RWPE2 (cell line): ENCODE data around the gene CHRM1.

Experiments used
- ATAC-seq: fragments of 200-7000 bp; cut with Tn5 transposase; 3 replicates; pipeline ENCODE4 v1.9.1; 2021; ENCODE audit warnings: low read depth
- DNase-seq: peaks from one replicate; pipeline ENCODE4 v3.0.0-alpha.2; 2020; ENCODE audit warnings: low spot score
- H3K27ac ChIP-seq: fragments of 450-650 bp; 2 replicates; pipeline ENCODE4 v1.5.1; 2017; ENCODE audit warnings: mild to moderate bottlenecking; ENCODE audit not compliant: poor library complexity, severe bottlenecking
- H3K27me3 ChIP-seq: fragments of 250-450 bp; sonication (Bioruptor Pico); 2 replicates; pipeline ENCODE4 v1.5.1; 2021; ENCODE audit warnings: mild to moderate bottlenecking, moderate library complexity; ENCODE audit not compliant: insufficient read depth, poor library complexity, severe bottlenecking
- H3K36me3 ChIP-seq: fragments of 250-450 bp; sonication (Bioruptor Pico); 2 replicates; pipeline ENCODE4 v1.5.1; 2020; ENCODE audit warnings: low read depth, mild to moderate bottlenecking, moderate library complexity
- H3K4me1 ChIP-seq: fragments of 250-450 bp; sonication (Bioruptor Pico); 2 replicates; pipeline ENCODE4 v1.5.1; 2021; ENCODE audit warnings: mild to moderate bottlenecking, moderate library complexity; ENCODE audit not compliant: insufficient read depth, poor library complexity, severe bottlenecking
- H3K4me3 ChIP-seq: fragments of 250-450 bp; sonication (Bioruptor Pico); 2 replicates; pipeline ENCODE4 v1.5.1; 2021; ENCODE audit warnings: mild to moderate bottlenecking, moderate library complexity; ENCODE audit not compliant: severe bottlenecking
- H3K9me3 ChIP-seq: fragments of 250-450 bp; sonication (Bioruptor Pico); 2 replicates; pipeline ENCODE4 v1.5.1; 2021; ENCODE audit warnings: mild to moderate bottlenecking, moderate library complexity; ENCODE audit not compliant: severe bottlenecking
- CTCF ChIP-seq: fragments of 450-650 bp; IDR thresholded peaks from one replicate; pipeline ENCODE4 v1.5.1; 2017; ENCODE audit warnings: mild to moderate bottlenecking, moderate library complexity; ENCODE audit not compliant: poor library complexity, severe bottlenecking

CHRM1 gene

DNA sequence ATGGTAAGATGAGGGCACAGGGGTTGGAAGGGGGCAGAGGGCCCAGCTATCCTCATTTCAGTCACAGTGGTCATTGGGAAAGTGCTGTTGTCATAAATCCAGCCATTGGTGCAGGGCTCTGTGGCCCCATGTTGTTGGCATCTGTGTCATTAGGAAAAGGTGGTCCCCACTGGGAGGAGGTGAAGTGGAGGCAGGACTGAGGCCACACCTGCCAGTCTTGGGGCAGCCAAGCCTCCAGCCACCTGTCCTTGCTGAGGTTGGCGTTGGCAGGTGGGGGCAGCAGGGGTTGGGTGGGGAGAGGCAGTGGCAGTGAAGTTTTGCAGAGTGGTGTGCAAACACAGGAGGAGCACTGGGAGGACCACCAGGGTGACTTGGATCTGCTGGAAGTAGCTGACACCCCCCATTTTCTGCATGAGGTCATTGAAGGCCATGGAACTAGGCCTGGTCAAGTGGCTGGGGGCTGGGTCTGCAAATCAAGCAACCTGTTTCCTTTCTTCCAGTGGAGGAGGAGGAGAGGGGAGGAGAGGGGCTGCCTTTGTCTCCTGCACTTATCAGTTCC lies 38.3 kb upstream of the CHRM1 start:
- Histone ChIP-seq H3K4me3 (no peak overlapping the region), H3K36me3 (no peaks in the 10 kb centered on the region), H3K27ac (no peak overlapping the region), H3K9me3 (no peaks in the 10 kb centered on the region), H3K27me3 (no peaks in the 10 kb centered on the region), H3K4me1 (no peaks in the 10 kb centered on the region)
- no peak for ATAC-seq
- no peak for TF ChIP-seq CTCF
- no peak for DNase-seq

DNA sequence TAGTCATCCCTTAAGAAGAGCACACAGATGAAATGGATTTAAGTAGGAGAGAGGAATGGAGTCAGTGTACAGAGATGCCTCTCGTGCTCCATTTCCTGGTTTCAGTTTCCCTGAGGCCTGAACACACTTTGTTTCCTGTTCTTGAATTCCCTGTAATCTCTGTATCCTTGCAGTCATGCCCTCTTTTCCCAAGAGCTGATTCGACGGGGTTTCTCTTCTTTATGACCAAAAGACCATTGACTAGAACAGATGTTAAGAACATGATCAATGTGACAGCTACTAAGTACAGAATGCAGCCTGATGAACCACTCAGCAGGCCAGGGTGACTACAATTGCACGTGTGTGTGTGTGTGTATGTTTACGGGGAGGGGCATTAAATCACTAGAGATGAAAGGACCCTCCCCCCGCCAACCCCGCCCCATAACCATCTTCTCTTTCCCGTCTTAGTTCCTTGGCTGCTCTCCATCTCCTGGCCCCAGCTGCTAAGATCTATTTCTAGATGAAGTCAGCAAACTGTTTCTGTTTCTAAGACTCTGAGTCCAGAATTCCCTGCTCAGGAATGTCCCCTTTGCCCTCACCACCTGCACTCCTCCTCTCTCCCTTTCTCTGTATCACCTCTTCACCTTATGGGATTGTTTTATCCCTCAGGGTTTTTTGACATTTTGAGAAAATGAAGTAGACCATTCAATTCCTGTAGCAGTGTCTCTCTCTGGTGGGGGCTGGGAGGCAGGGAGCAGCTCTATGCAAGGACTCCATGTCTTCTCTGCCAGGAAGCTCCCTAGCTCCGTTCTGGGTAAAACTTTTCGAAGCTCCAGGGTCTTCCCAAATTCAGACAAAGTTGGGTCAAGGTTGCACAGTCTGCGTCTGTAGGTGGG lies 37.6 kb upstream of the CHRM1 start:
- Histone ChIP-seq H3K27ac (no peak overlapping the region), H3K9me3 (no peaks in the 10 kb centered on the region), H3K36me3 (no peaks in the 10 kb centered on the region), H3K4me1 (no peaks in the 10 kb centered on the region), H3K4me3 (no peak overlapping the region), H3K27me3 (no peaks in the 10 kb centered on the region)
- ATAC-seq = no peak
- no peak for DNase-seq
- no peak for TF ChIP-seq CTCF

DNA sequence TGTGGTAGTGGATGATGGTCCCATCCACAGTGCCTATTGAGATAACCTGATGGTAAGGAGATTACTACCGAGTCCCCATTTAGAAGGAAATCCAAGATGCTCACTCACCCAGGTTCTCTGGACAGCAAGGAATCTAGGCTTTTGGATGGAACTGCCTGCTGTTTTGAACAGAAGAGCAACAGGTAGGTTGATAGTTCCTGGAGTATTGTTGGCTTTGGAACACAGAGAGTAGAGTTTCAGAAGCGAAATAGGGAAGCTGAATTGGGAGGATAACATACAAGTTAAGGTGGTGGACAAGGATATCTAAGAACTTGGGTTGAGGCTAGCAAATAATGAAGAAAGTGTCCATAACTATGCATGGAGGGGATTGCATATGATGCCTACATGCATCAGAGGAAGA lies 36.0 kb upstream of the CHRM1 start:
- TF ChIP-seq CTCF = no peak
- ATAC-seq = no peak
- no peak overlapping the region for H3K27ac ChIP-seq
- no peaks in the 10 kb centered on the region for H3K9me3 ChIP-seq
- H3K27me3 ChIP-seq = no peaks in the 10 kb centered on the region
- DNase-seq = no peak
- H3K36me3 ChIP-seq = no peaks in the 10 kb centered on the region
- H3K4me3 ChIP-seq = no peak overlapping the region
- no peaks in the 10 kb centered on the region for H3K4me1 ChIP-seq

- no peak for TF ChIP-seq CTCF
- H3K27ac ChIP-seq = no peak overlapping the region
- no peaks in the 10 kb centered on the region for H3K4me1 ChIP-seq
- no peaks in the 10 kb centered on the region for H3K9me3 ChIP-seq
- no peak overlapping the region for H3K4me3 ChIP-seq
- no peaks in the 10 kb centered on the region for H3K27me3 ChIP-seq
- ATAC-seq = no peak
- no peak for DNase-seq
- H3K36me3 ChIP-seq = no peaks in the 10 kb centered on the region
Observed at GRCh38 chr11:62954478-62954877, 33.3 kb upstream of the CHRM1 start.

GRCh38 chr11:62953811-62954210 lies 32.6 kb upstream of the CHRM1 start:
- DNase-seq (no peak), ATAC-seq (no peak)
- Histone ChIP-seq H3K4me1 (no peaks in the 10 kb centered on the region), H3K36me3 (no peaks in the 10 kb centered on the region), H3K27me3 (no peaks in the 10 kb centered on the region), H3K4me3 (no peak overlapping the region), H3K27ac (no peak overlapping the region), H3K9me3 (no peaks in the 10 kb centered on the region)
- no peak for TF ChIP-seq CTCF
